ENCODE measurements around the gene APOL3.
"Not testable (repeated sequence)": the region's sequence is repeated elsewhere in the genome, so short reads cannot be mapped to it uniquely, and the experiment has no call there.

The APOL3 gene

DNA sequence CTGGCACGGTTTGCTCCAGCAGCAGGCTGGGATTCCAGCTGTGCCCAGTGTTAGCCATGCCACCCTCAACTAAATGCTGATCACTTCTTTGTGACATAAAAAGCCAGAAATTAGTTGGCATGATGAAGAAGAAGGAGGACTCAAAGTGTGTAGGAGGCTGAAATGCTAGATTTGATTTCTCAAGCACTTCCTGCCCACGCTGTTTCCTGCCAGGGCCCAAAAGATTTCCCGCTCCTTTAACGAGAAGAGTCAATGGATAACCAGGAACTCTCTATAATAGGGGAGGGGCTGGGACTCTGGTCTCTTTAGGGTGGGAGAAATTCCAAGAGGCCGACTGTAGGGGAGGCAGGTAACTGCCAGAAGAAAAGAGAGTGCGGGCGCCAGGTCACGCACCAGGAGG lies 26.4 kb downstream of the APOL3 start:
- DNase-seq (ENCODE audit: low read depth) = no peak

- no peak for DNase-seq (ENCODE audit: low read depth)
These were observed 28.6 kb downstream of the APOL3 start for GRCh38 chr22:36131907-36132306.

DNA sequence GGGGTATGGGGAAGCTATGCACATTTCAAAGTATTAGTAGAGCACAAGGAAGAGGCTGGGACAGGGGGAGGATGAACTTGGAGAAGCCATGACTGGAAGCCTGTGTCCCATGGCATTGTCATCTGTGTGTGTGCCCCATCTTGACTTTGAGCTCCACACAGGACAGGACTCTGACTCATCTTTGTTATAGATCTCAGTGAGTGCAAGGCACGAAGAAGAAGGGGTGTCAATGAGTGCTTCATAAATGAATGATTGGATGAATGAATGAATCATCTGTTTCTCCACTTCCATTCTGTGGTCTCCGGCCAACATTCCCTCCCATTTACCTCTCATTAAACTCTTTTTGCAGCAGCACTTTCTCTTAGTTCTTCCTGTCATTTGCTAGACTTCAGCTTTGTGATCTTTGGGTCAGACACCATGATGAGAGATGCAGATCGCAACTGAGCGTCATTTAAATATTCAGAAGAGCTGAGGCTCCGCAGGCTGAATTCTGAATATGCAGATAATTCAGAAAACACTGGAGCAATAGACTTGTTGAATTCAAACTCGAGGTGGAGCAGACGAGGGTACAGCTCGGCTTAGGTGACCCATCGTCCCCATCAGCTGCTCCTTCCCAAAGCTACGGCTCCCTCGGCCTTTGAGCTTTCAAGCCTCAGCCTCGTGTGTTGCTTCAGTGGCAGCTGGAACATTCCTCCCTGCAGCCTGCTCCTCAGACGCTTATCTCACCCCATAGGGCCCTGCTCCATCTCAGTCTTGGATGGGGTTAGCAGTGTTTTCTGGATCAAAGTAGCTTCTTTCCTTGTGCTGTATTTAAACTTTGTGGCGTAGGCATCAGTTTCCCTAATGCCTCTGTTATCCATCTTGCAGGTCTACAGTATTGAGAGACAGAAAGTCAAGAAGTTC lies 30.8 kb downstream of the APOL3 start:
- no peak for DNase-seq (ENCODE audit: low read depth)

- DNase-seq (ENCODE audit: low read depth) = no peak
These were observed 31.5 kb downstream of the APOL3 start for GRCh38 chr22:36129071-36129470.

- DNase-seq (ENCODE audit: low read depth) = no peak
These were observed 34.5 kb downstream of the APOL3 start for GRCh38 chr22:36125994-36126531.

DNA sequence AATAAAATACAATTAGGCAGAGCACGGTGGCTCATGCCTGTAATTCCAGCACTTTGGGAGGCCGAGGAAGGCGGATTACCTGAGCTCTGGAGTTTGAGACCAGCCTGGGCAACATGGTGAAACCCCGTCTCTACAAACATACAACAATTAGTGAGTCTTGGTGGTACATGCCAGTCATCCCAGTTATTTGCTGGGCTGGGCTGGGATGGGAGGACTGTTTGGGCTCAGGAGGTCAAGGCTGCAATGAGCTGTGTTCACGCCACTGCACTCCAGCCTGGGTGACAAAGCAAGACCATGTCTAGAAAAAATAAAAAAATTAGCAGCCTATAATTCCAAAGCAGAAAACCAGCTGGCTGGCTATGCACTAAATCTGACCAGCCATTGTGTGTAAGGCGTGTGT lies 35.1 kb downstream of the APOL3 start:
- no peak for DNase-seq (ENCODE audit: low read depth)

GRCh38 chr22:36124666-36125065 lies 35.9 kb downstream of the APOL3 start:
- no peak for DNase-seq (ENCODE audit: low read depth)

- DNase-seq (ENCODE audit: low read depth) = peak; percentile 59
These were observed 36.6 kb downstream of the APOL3 start for GRCh38 chr22:36123673-36124630.

- not testable (repeated sequence) for DNase-seq (ENCODE audit: low read depth)
These were observed 39.8 kb downstream of the APOL3 start for GRCh38 chr22:36120621-36121351.

GRCh38 chr22:36117053-36117554 lies 43.5 kb downstream of the APOL3 start:
- DNase-seq (ENCODE audit: low read depth) = no peak

DNA sequence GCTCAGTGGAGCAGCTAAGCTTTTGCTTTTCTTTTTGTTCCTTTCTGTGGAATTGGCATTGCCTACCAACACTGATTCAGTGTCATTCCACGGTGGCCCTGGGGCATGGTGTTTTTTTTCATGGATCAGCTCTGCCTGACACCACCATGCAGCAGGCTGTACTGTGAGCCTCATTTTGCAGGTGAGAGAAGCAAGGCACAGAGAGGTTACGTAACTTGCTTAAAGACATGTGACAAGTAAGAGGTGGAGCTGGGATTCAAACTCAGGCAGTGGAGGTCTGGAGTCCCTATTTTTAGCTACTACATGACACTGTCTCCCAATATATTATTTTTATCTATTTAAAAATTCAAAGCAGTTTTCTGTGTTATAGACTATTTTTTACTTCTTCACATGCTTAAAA lies 44.4 kb downstream of the APOL3 start:
- DNase-seq (ENCODE audit: low read depth) = no peak

DNA sequence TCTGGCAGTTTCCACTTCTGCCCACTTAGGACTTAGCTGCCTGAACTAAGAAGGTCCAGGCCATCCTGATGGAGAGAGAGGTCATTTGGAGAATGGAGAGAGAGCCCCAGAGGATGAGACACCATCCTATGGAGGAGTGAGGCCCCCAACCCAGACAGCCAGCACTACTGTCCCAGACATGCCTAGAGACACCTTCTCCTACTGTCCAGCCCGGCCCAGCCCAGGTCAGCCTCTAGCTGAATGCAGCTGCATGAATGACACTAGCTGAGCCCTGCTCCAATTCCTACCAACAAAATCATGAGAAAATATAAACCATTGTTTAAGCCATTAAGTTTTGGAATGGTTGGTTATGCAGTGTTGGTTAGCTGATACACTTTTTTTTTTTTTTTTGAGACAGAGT lies 47.4 kb downstream of the APOL3 start:
- no peak for DNase-seq (ENCODE audit: low read depth)

DNA sequence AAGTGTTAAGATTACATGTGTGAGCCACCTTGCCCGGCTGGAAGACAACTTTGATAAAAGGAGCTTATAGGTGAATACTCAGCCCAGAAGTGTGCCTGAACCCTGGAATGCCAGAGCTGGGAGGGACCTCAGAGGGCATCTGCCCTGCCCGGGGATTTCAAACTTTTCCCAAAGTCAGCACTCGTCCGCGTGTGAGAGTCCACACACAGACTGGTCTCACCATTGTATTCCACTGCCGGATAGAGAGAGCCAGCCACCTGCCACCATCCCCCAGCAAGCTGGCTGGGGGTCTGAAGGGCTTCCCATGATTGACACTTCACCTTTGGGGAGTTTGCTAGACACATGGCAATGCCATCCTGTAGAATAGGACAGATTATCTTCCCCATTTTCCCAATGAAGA lies 49.2 kb downstream of the APOL3 start:
- no peak for DNase-seq (ENCODE audit: low read depth)

GRCh38 chr22:36110306-36110881 lies 50.2 kb downstream of the APOL3 start:
- no peak for DNase-seq (ENCODE audit: low read depth)

DNA sequence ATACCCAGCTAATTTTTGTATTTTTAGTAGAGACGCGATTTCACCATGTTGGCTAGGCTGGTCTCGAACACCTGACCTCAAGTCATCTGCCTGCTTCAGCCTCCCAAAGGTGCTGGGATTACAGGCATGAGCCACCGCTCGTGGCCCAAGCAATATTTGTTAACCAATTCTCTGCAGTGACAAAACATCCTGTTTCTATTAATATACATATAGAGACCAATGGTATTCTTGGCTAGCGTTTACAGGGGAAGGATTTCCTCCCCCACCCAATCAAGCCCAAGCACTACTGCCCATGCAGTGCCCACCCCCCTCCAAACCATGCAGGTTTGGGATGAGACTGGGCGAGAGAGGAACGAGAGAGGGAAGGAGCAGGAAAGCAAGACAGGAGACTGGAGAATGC lies 53.1 kb downstream of the APOL3 start:
- DNase-seq (ENCODE audit: low read depth) = no peak

DNA sequence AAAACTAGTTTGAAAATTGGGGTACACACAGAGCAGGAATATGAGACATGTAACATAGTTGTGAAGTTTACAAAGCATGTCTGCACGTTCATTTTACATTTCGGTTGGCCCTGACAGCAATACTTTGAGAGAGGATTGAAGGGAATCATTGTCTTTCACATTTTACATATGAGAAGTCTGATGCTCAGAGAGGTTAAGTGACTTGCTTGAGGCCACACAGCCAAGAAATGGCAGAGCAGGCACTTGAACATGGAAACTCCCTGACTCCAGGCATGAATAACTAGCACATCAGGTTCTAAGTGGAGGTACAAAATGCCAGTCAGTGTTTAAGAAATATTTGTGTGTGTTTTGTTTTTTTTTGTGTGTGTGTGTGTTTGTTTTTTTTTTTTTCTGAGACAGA lies 53.6 kb downstream of the APOL3 start:
- DNase-seq (ENCODE audit: low read depth) = no peak

GRCh38 chr22:36104988-36105387 lies 55.6 kb downstream of the APOL3 start:
- DNase-seq (ENCODE audit: low read depth) = no peak

GRCh38 chr22:36104435-36104834 lies 56.1 kb downstream of the APOL3 start:
- no peak for DNase-seq (ENCODE audit: low read depth)

DNA sequence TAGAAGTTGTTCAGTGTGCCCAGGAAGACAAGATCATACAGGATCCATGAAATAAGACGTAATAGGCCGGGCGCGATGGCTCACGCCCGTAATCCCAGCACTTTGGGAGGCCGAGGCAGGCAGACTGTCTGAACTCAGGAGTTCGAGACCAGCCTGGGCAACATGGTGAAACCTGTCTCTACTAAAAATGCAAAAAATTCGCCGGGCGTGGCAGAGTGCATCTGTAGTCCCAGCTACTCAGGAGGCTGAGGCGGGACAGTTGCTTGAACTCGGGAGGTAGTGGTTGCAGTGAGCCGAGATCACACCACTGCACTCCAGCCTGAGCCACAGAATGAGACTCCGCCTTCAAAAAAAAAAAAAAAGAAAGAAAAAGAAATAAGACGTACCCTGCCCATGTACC lies 56.7 kb downstream of the APOL3 start:
- no peak for DNase-seq (ENCODE audit: low read depth)

- no peak for DNase-seq (ENCODE audit: low read depth)
These were observed 57.6 kb downstream of the APOL3 start for GRCh38 chr22:36102995-36103394.

GRCh38 chr22:36101756-36102155 lies 58.8 kb downstream of the APOL3 start:
- DNase-seq (ENCODE audit: low read depth) = no peak

All from HS-27A (cell line).